HepG2 (cell line): ENCODE measurements around the gene RAI14. TPM values are rescaled to one million over a fixed set of nuclear protein-coding genes. Genes with fewer than 3 reads are reported as not detected.

Experiments used
- ATAC-seq: fragments of 200-7000 bp; cut with Tn5 transposase; 3 replicates; pipeline ENCODE4 v1.9.1; 2020; ENCODE audit warnings: mild to moderate bottlenecking, moderate library complexity
- BruUV-seq: library from RNA; stranded (reverse); fragments of 400-500 nt; replicated peaks from 2 replicates; lab custom pipeline; 2021; lab: Mats Ljungman, UMichigan
- CTCF ChIA-PET: fragments of 300-600 bp; formaldehyde crosslinking; extraction: SDS; loops from one replicate; lab custom pipeline; 2021; ENCODE audit warnings: low total read pairs, inconsistent platforms, low intra/inter-chr PET ratio; lab: Yijun Ruan, JAX
- POLR2A ChIA-PET: fragments of 350-600 bp; sonication (Branson Sonifier 250); formaldehyde crosslinking; loops from one replicate; lab custom pipeline; 2020; ENCODE audit warnings: antibody characterized with exemption, inconsistent platforms; lab: Yijun Ruan, JAX
- DNase-seq: peaks from one replicate; pipeline ENCODE4 v3.0.0-alpha.2; 2015; ENCODE audit warnings: low spot score
- FAIRE-seq: peaks from 3 replicates; lab custom pipeline; 2011; peaks lifted over from hg19 to GRCh38; lab: Jason Lieb, UNC
- H2AFZ ChIP-seq: one replicate; pipeline ENCODE4 v1.6.1; 2011; ENCODE audit warnings: low read length, inconsistent platforms
- H3K27ac ChIP-seq: fragments of 300-600 bp; 3 replicates; pipeline ENCODE4 v1.8.0; 2011; ENCODE audit warnings: mixed run types, mild to moderate bottlenecking, mixed read lengths, low read length, inconsistent platforms; ENCODE audit not compliant: insufficient read depth; ENCODE audit errors: extremely low read length
- H3K27me3 ChIP-seq, 2 experiments: fragments of 200-600 bp in 1 of 2; 2 replicates in 1 of 2; 3 replicates in 1 of 2; pipeline versions ENCODE4 v1.6.0 to v1.8.0; 2011; ENCODE audit warnings: low read length in 2 of 2, mild to moderate bottlenecking in 2 of 2, moderate library complexity in 2 of 2, inconsistent platforms in 1 of 2; ENCODE audit not compliant: insufficient read depth in 2 of 2, control insufficient read depth in 1 of 2
- H3K36me3 ChIP-seq, 2 experiments: fragments of 200-600 bp in 1 of 2; replicated peaks in 1 of 2; 2 replicates in 1 of 2; 3 replicates in 1 of 2; pipeline versions ENCODE4 v1.5.1 to v1.8.0; 2011; ENCODE audit warnings: low read length in 2 of 2, inconsistent platforms in 1 of 2; ENCODE audit not compliant: insufficient read depth in 2 of 2, control insufficient read depth in 1 of 2
- H3K4me1 ChIP-seq: 2 replicates; pipeline ENCODE4 v1.5.1; 2012; ENCODE audit warnings: low read length, inconsistent platforms; ENCODE audit not compliant: insufficient read depth
- H3K4me2 ChIP-seq: 2 replicates; pipeline ENCODE4 v1.6.0; 2011; ENCODE audit warnings: low read depth, low read length, inconsistent platforms
- H3K4me3 ChIP-seq, 3 experiments: fragments of 200-600 bp in 1 of 3; sonication (generic), shearing (Covaris generic) in 1 of 3; replicated peaks in 1 of 3; 2 replicates each; pipeline ENCODE4 v1.5.1; 2011 to 2016; ENCODE audit warnings: low read length in 3 of 3, inconsistent platforms in 2 of 3, low read depth in 2 of 3, mild to moderate bottlenecking in 2 of 3, control low read depth in 1 of 3, mixed read lengths in 1 of 3; ENCODE audit not compliant: insufficient read depth in 1 of 3
- H3K79me2 ChIP-seq: one replicate; pipeline ENCODE4 v1.6.1; 2011; ENCODE audit warnings: low read length, inconsistent platforms; ENCODE audit not compliant: insufficient read depth
- H3K9ac ChIP-seq: 2 replicates; pipeline ENCODE4 v1.6.0; 2011; ENCODE audit warnings: mild to moderate bottlenecking, low read depth, low read length, inconsistent platforms; ENCODE audit not compliant: insufficient read depth
- H3K9me3 ChIP-seq: 2 replicates; pipeline ENCODE4 v1.5.1; 2012; ENCODE audit warnings: mild to moderate bottlenecking, low read length
- H4K20me1 ChIP-seq: 2 replicates; pipeline ENCODE4 v1.6.0; 2011; ENCODE audit warnings: inconsistent platforms, mild to moderate bottlenecking, low read length, moderate library complexity; ENCODE audit not compliant: insufficient read depth
- BRCA1 ChIP-seq: sonication (generic); formaldehyde crosslinking; IDR thresholded peaks from 2 replicates; pipeline ENCODE4 v1.4.0; 2020; ENCODE audit warnings: missing genetic modification reagents
- CSRNP1 ChIP-seq: sonication (generic); formaldehyde crosslinking; IDR thresholded peaks from 2 replicates; pipeline ENCODE4 v1.8.1; 2023; ENCODE audit warnings: mild to moderate bottlenecking, missing genetic modification reagents
- GABPA ChIP-seq, 2 experiments: IDR thresholded peaks; 2 replicates each; pipeline ENCODE4 v1.6.1; 2011 to 2016; ENCODE audit warnings: low read depth in 2 of 2, low read length in 1 of 2, missing biosample characterization in 1 of 2, missing genetic modification characterization in 1 of 2
- HBP1 ChIP-seq: IDR thresholded peaks from 2 replicates; pipeline ENCODE4 v1.6.1; 2016; ENCODE audit warnings: low read depth, control low read depth
- KLF6 ChIP-seq: IDR thresholded peaks from 2 replicates; pipeline ENCODE4 v1.8.0; 2016; ENCODE audit warnings: missing biosample characterization, missing genetic modification reagents
- NBN ChIP-seq: fragments of 450-650 bp; conservative IDR thresholded peaks from 2 replicates; pipeline ENCODE4 v1.6.1; 2017
- NFE2 ChIP-seq: sonication (generic); formaldehyde crosslinking; IDR thresholded peaks from 2 replicates; pipeline ENCODE4 v1.4.0; 2020; ENCODE audit warnings: missing genetic modification reagents
- NR2F1 ChIP-seq, 2 experiments: fragments of 450-650 bp in 1 of 2; formaldehyde crosslinking in 1 of 2; IDR thresholded peaks; 2 replicates each; pipeline versions ENCODE4 v1.5.0 to v1.6.1; 2016 to 2020; ENCODE audit warnings: mild to moderate bottlenecking in 1 of 2, missing compliant biosample characterization in 1 of 2, missing genetic modification reagents in 1 of 2, moderate library complexity in 1 of 2
- SMARCE1 ChIP-seq: fragments of 450-650 bp; IDR thresholded peaks from 2 replicates; pipeline ENCODE4 v1.6.1; 2017; ENCODE audit warnings: borderline replicate concordance
- TCF7L2 ChIP-seq: IDR thresholded peaks from 2 replicates; pipeline ENCODE4 v1.6.1; 2011; ENCODE audit warnings: mild to moderate bottlenecking, low read depth, low read length, moderate library complexity
- ZBTB34 ChIP-seq: sonication (generic); formaldehyde crosslinking; IDR thresholded peaks from 2 replicates; pipeline ENCODE4 v1.8.0; 2022; ENCODE audit warnings: mild to moderate bottlenecking, missing genetic modification reagents
- ZNF101 ChIP-seq: sonication (generic); formaldehyde crosslinking; IDR thresholded peaks from 2 replicates; pipeline ENCODE4 v1.4.0; 2020; ENCODE audit warnings: mild to moderate bottlenecking, low read depth, missing genetic modification reagents, borderline replicate concordance
- ZNF354B ChIP-seq: sonication (generic); formaldehyde crosslinking; IDR thresholded peaks from 2 replicates; pipeline ENCODE4 v1.8.0; 2022; ENCODE audit warnings: mild to moderate bottlenecking, missing genetic modification reagents
- ZSCAN22 ChIP-seq: sonication (generic); formaldehyde crosslinking; IDR thresholded peaks from 2 replicates; pipeline ENCODE4 v1.4.0; 2020; ENCODE audit warnings: mild to moderate bottlenecking, missing genetic modification reagents
- in situ Hi-C: cut with HindIII; loops from 2 replicates; pipeline ENCODE4 v1.10.0; 2017; ENCODE audit warnings: low pct_unique_long_range_greater_than_20kb; ENCODE audit not compliant: extremely low pct_ligation_motif_present
- intact Hi-C: fragments of 100-400 bp; cut with micrococcal nuclease; formaldehyde crosslinking; loops from one replicate; pipeline ENCODE4 v1.10.0; 2022; ENCODE audit not compliant: unreplicated experiment
- polyA plus RNA-seq, 8 experiments: library from polyadenylated mRNA; depleted of rRNA in 3 of 8; stranded (reverse) in 7 of 8; unstranded in 1 of 8; fragments of >200 nt; fragmentation: Illumina TruSeq in 4 of 8; extraction: Trizol in 4 of 8; gene quantifications; 2 replicates each; pipeline versions ENCODE4 v1.2.1 to v1.2.3, GENCODE V29; 2011 to 2016; ENCODE audit warnings: low read depth in 4 of 8, missing spikeins in 1 of 8, mixed read lengths in 1 of 8; ENCODE audit not compliant: insufficient read depth in 1 of 8
- total RNA-seq, 5 experiments: library from RNA; depleted of rRNA; stranded (reverse); fragments of >200 nt; fragmentation: Illumina TruSeq; extraction: Trizol; gene quantifications; 2 replicates each; pipeline ENCODE4 v1.2.3, GENCODE V29; 2016; ENCODE audit warnings: low read depth in 1 of 5

RAI14 gene
- total and polyA plus RNA-seq, 2 of the 13 experiments (the other 11 are each of a cell fraction or from before 2014, with no cell fraction given), result 12.6 to 18.2 TPM

GRCh38 chr5:34653708-34654107 lies 2.4 kb upstream of the RAI14 start:
- ATAC-seq, result no peak
- no peak for FAIRE-seq
- intact Hi-C loops, result loop anchor here (2.0 kb wide), 1 partner anchor 167 kb away; no protein-coding TSS in a partner anchor
- Histone ChIP-seq H3K27ac (no peak overlapping the region), H2AFZ (no peak overlapping the region), H3K4me1 (peaks cover 20% of the 10 kb centered on the region), H4K20me1 (no peaks in the 10 kb centered on the region), H3K36me3 (no peaks in the 10 kb centered on the region), H3K79me2 (no peaks in the 10 kb centered on the region), H3K4me2 (no peak overlapping the region), H3K27me3 (peaks cover 1 to 4% of the 10 kb centered on the region in 2 experiments; a peak in 3 of 5 replicates), H3K9ac (no peak overlapping the region), H3K4me3 (no peak overlapping the region), H3K9me3 (no peaks in the 10 kb centered on the region)
- ChIA-PET POLR2A (no interaction called here), CTCF (no interaction called here)
- BruUV-seq, result no TSS peak
- no peak for DNase-seq
- in situ Hi-C loops, result loop anchor here (10.0 kb wide), 1 partner anchor 169 kb away; no protein-coding TSS in a partner anchor
- TF ChIP-seq NBN (no peak), SMARCE1 (no peak), ZSCAN22 (CRISPR knock-in tag) (no peak), CSRNP1 (CRISPR knock-in tag) (no peak), BRCA1 (CRISPR knock-in tag) (no peak), ZNF101 (CRISPR knock-in tag) (no peak), KLF6 (CRISPR knock-in tag) (no peak), ZNF354B (CRISPR knock-in tag) (no peak), TCF7L2 (no peak), HBP1 (no peak), NFE2 (CRISPR knock-in tag) (no peak), GABPA (IDR thresholded peaks at IDR 0.05; ENCODE audit: low read depth, low read length) (no peak), GABPA (CRISPR knock-in tag; IDR thresholded peaks at IDR 0.05; ENCODE audit: low read depth) (no peak), ZBTB34 (CRISPR knock-in tag) (no peak), NR2F1 (CRISPR knock-in tag; IDR thresholded peaks at IDR 0.05) (no peak)
